Neural cell (in vitro differentiated cells): ENCODE measurements around the gene FGF14. TPM values are rescaled to one million over a fixed set of nuclear protein-coding genes. Genes with fewer than 3 reads are reported as not detected.

Experiments used
- H2AFZ ChIP-seq: fragments of 200-600, 300-800 bp; sonication (generic), shearing (Covaris generic); 2 replicates; pipeline ENCODE4 v1.6.0; 2014; ENCODE audit warnings: low read depth, mild to moderate bottlenecking, antibody characterized with exemption, low read length, moderate library complexity
- H3F3A ChIP-seq: fragments of 200-600 bp; shearing (Covaris generic); 2 replicates; pipeline ENCODE4 v1.6.1; 2016; ENCODE audit warnings: mild to moderate bottlenecking, moderate library complexity, mixed read lengths, antibody characterized with exemption, low read length; ENCODE audit not compliant: insufficient read depth, poor library complexity, severe bottlenecking
- H3K27ac ChIP-seq: fragments of 200-600, 300-800 bp; sonication (generic), shearing (Covaris generic); 2 replicates; pipeline ENCODE4 v1.5.1; 2014; ENCODE audit warnings: mild to moderate bottlenecking, low read length, moderate library complexity
- H3K27me3 ChIP-seq: fragments of 300-800, 200-600 bp; sonication (generic), shearing (Covaris generic); 2 replicates; pipeline ENCODE4 v1.6.0; 2014; ENCODE audit warnings: mild to moderate bottlenecking, low read depth, low read length, moderate library complexity; ENCODE audit not compliant: insufficient read depth
- H3K36me3 ChIP-seq: fragments of 300-800, 200-600 bp; sonication (generic), shearing (Covaris generic); 2 replicates; pipeline ENCODE4 v1.5.1; 2014; ENCODE audit warnings: mild to moderate bottlenecking, antibody characterized with exemption, low read length, moderate library complexity; ENCODE audit not compliant: insufficient read depth
- H3K4me2 ChIP-seq: fragments of 300-800, 200-600 bp; sonication (generic), shearing (Covaris generic); 2 replicates; pipeline ENCODE4 v1.6.0; 2014; ENCODE audit warnings: mild to moderate bottlenecking, low read length
- H3K4me3 ChIP-seq: fragments of 300-800, 200-600 bp; sonication (generic), shearing (Covaris generic); 2 replicates; pipeline ENCODE4 v1.5.1; 2014; ENCODE audit warnings: mild to moderate bottlenecking, low read length, moderate library complexity
- H3K79me2 ChIP-seq: fragments of 200-600 bp; shearing (Covaris generic); replicated peaks from 2 replicates; pipeline ENCODE4 v1.6.0; 2014; ENCODE audit warnings: mild to moderate bottlenecking, low read length, moderate library complexity; ENCODE audit not compliant: insufficient read depth
- H3K9ac ChIP-seq: fragments of 300-800, 200-600 bp; sonication (generic), shearing (Covaris generic); 2 replicates; pipeline ENCODE4 v1.6.1; 2016; ENCODE audit warnings: mild to moderate bottlenecking, low read length, mixed read lengths
- H3K9me2 ChIP-seq: fragments of 200-600 bp; shearing (Covaris generic); 2 replicates; pipeline ENCODE4 v1.6.1; 2016; ENCODE audit warnings: mild to moderate bottlenecking, low read length, mixed read lengths; ENCODE audit not compliant: insufficient read depth
- H3K9me3 ChIP-seq: fragments of 200-600, 300-800 bp; sonication (generic), shearing (Covaris generic); 2 replicates; pipeline ENCODE4 v1.6.1; 2016; ENCODE audit warnings: mild to moderate bottlenecking, mixed run types, low read length, moderate library complexity, mixed read lengths
- H4K20me1 ChIP-seq: fragments of 200-600 bp; shearing (Covaris generic); 2 replicates; pipeline ENCODE4 v1.6.1; 2016; ENCODE audit warnings: mild to moderate bottlenecking, mixed run types; ENCODE audit not compliant: insufficient read depth
- CTCF ChIP-seq: fragments of 450-650 bp; IDR thresholded peaks from 2 replicates; pipeline ENCODE4 v1.5.1; 2014; ENCODE audit warnings: antibody characterized with exemption, mild to moderate bottlenecking, moderate library complexity; ENCODE audit not compliant: poor library complexity, severe bottlenecking
- EP300 ChIP-seq: fragments of 450-650 bp; conservative IDR thresholded peaks from 2 replicates; pipeline ENCODE4 v1.6.1; 2014; ENCODE audit warnings: antibody characterized with exemption, mild to moderate bottlenecking, moderate library complexity; ENCODE audit not compliant: poor library complexity, severe bottlenecking
- EZH2 ChIP-seq: fragments of 200-600, 300-800 bp; shearing (Covaris generic), sonication (generic); IDR thresholded peaks from 2 replicates; pipeline ENCODE4 v1.6.1; 2014; ENCODE audit warnings: antibody characterized with exemption, low read length, borderline replicate concordance, mild to moderate bottlenecking; ENCODE audit not compliant: insufficient read depth, poor library complexity, severe bottlenecking
- MXI1 ChIP-seq: fragments of 450-650 bp; conservative IDR thresholded peaks from 2 replicates; pipeline ENCODE4 v1.6.1; 2014; ENCODE audit warnings: antibody characterized with exemption, mild to moderate bottlenecking; ENCODE audit not compliant: poor library complexity, severe bottlenecking
- POLR2AphosphoS5 ChIP-seq: IDR thresholded peaks from 2 replicates; pipeline ENCODE4 v1.6.1; 2012
- RAD21 ChIP-seq: fragments of 450-650 bp; conservative IDR thresholded peaks from 2 replicates; pipeline ENCODE4 v1.6.1; 2014; ENCODE audit warnings: antibody characterized with exemption, mild to moderate bottlenecking, moderate library complexity
- REST ChIP-seq: IDR thresholded peaks from 2 replicates; pipeline ENCODE4 v1.6.1; 2012; ENCODE audit warnings: borderline replicate concordance
- SMC3 ChIP-seq: fragments of 450-650 bp; conservative IDR thresholded peaks from 2 replicates; pipeline ENCODE4 v1.6.1; 2014; ENCODE audit warnings: antibody characterized with exemption, mild to moderate bottlenecking, moderate library complexity; ENCODE audit not compliant: poor library complexity
- TAF1 ChIP-seq: IDR thresholded peaks from 2 replicates; pipeline ENCODE4 v1.6.1; 2012; ENCODE audit warnings: low read depth
- polyA plus RNA-seq: library from polyadenylated mRNA; depleted of rRNA; stranded (reverse); fragments of >200 nt; gene quantifications from 2 replicates; pipeline ENCODE4 v1.2.3, GENCODE V29; 2014

FGF14 gene
- polyA plus RNA-seq, 1 donor from 2014 or later: 36.4 TPM

DNA sequence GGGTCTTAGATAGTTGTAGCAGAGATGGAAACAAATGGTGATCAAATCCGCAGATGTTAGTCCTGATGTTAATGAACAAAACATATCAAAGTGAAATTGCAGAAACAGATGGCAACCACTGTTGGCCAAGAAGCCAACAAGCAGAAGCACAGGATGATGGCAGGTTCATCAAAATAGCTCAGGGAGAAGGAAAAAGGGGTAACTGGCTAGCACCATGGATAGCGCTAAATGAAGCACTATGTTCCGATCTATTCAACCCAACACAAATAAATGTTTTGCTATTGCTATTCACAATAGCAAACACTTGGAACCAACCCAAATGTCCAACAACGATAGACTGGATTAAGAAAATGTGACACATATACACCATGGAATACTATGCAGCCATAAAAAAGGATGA lies 413.7 kb downstream of the FGF14 start:
- H3K36me3 ChIP-seq: no peaks in the 10 kb centered on the region
- no peak overlapping the region for H3K4me2 ChIP-seq

DNA sequence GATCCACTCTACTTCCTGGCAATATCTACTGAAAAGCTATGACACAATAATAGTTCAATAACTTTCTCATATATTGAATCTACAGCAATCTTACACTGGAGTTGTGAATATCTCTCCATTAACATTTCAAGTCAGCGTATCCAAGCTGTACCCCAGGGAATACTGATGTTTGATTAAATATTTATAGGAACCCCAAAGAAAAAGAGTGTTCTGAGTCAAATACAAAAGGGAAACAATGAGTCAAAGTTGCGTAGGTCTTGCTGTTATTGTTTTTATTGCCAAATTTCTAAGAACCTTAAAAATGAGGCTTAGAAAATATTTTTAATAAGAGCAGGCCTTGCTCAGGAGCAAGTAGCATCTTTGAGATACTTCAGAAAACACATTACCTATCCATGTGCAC lies 415.5 kb downstream of the FGF14 start:
- no peaks in the 10 kb centered on the region for H3K27me3 ChIP-seq
- H3K9ac ChIP-seq: no peak overlapping the region
- H3F3A ChIP-seq: no peaks in the 10 kb centered on the region
- H3K9me2 ChIP-seq: no peaks in the 10 kb centered on the region
- H3K79me2 ChIP-seq: no peaks in the 10 kb centered on the region
- H3K4me2 ChIP-seq: no peak overlapping the region
- H3K9me3 ChIP-seq: no peaks in the 10 kb centered on the region
- H3K4me3 ChIP-seq: no peak overlapping the region
- H3K36me3 ChIP-seq: no peaks in the 10 kb centered on the region
- no peaks in the 10 kb centered on the region for H4K20me1 ChIP-seq
- H3K27ac ChIP-seq: peak overlapping the region; percentile 44
- no peak overlapping the region for H2AFZ ChIP-seq
- no peak for TF ChIP-seq SMC3
- no peak for TF ChIP-seq EP300
- no peak for TF ChIP-seq EZH2
- TF ChIP-seq REST: no peak
- no peak for TF ChIP-seq RAD21
- TF ChIP-seq CTCF: no peak

More for the DNA sequence above, 413.7 kb downstream of the FGF14 start:
- Histone ChIP-seq H4K20me1 (no peaks in the 10 kb centered on the region), H3K27me3 (no peaks in the 10 kb centered on the region), H3K9me3 (no peaks in the 10 kb centered on the region), H3K79me2 (no peaks in the 10 kb centered on the region), H3K9ac (no peak overlapping the region), H3K9me2 (no peaks in the 10 kb centered on the region), H2AFZ (no peak overlapping the region), H3F3A (no peaks in the 10 kb centered on the region), H3K4me3 (no peak overlapping the region), H3K27ac (no peak overlapping the region)
- TF ChIP-seq SMC3 (no peak), MXI1 (no peak), POLR2AphosphoS5 (no peak), TAF1 (no peak), CTCF (no peak), REST (no peak), RAD21 (no peak), EP300 (no peak), EZH2 (no peak)
